ELR (cell line): ENCODE results near the gene CDH23.

Experiments
- DNase-seq: peaks from one replicate; pipeline ENCODE4 v3.0.0-alpha.2; 2015; ENCODE audit warnings: low read depth

CDH23 gene

DNA sequence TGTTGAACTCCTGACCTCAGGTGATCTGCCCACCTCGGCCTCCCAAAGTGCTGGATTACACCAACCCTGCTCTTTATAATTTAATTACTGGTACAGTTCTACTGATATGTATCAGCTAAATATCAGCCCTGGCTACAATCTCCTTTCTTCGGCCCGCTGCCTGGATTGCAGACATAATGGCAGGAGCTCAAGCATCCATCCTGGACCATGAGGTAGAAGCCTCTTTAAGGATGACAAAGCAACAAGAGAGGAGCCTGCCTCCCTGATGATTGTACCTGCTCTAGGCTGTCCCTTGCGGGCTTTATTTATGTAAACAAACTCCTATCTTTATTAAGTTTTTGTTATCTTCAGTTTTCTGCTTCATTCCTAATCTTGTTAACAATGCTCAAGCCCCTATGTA is 459.9 kb downstream of the CDH23 start:
- DNase-seq: no peak

DNA sequence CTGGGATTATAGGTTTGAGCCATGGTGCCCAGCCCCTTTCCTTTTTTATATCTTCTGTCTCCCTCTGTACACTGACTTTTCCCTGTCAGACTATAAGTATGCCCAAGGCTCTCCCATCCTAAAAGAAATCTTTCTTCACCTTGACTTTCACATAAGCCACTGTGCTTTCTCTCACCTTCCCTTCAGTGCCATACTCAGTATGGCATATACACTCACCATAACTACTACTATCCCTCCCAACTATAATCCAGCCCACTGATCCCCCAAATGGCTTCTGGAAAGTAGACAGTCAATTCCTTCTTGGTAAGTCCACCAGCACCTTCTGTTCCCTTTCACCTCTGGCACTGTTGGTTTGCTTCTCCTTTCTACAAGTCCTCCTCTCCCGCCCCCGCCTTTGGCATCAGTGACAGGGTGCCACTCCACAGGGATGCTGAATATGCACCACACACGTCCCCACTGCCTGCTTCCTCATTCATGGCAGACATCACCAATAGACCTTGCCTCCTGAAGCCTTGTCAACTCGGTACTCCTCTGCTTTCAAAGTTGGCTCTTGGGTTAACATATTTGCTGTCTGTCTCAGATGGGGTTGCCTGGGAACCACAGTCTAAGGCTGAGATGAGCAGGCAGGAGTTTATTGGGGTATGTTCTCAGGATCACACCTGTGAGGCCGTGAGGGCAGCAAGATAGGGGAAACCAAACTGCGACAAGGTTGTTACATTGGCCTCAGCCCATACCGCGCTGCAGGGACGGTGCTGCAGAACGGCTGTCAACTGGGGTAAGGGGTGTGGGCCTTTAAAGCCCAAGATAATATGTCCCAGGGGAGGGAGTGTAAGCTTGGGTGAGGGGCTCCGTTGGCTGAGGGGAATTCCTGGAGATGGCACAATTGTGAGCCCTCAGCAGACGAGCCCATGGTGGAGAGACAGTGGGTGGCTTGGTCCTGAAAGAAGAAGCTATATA is 461.5 kb downstream of the CDH23 start:
- no peak for DNase-seq

DNA sequence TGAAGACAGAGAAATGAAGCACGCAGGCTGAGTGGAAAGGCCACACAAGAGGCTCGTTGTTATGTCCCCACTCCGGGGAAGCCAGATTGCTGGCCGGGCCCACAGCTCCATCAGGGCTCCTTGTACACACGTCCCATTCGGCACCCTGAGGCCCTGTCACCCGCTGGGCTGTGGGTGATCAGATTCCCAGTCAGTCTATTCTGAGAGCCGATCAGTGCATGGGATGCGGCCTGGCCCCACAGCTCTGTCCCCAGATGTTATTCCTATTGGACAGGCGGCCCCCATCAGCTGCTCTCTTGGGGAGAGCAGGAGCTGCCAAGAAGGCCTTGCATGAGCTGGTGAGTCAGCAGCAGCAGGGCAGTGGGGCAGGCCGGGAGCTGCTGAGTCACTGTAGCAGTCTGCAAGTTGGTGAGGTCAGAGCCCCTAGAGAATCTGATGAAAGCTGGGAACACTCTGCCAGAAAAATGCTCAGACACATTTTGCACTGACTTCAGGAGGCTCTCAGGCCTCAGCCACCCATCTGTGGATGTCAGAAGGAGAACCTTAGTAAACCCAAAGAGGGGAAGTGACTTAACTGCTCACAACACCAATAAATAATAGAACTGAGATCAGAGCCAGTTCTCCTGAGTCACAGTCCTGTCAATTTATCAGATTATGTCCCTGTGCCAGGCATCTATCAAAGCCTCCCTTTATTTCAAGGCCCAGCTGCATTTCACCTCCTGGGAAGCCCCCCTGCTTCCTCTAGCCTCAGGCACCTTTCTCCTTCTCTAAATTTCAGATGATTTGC is 463.7 kb downstream of the CDH23 start:
- DNase-seq: peak; percentile 99

DNA sequence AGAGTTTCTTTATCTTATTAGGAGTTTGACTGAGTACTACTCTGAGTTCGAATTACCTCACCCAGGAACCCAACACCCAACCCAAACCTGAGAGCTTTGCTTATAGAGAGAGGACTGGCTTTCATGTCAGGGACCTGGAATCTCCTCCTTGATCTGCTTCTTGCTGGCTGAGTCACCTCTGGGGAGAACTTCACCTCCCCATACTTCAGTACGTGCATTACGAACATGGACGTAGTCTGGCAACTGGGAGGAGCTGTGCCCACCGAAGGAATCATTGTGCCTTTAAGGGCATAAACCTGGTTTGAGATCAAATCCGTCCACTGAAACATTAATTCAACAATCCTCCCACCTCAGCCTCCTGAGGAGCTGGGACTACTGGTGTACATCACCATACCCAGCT is 466.5 kb downstream of the CDH23 start:
- peak; percentile 54 for DNase-seq

DNA sequence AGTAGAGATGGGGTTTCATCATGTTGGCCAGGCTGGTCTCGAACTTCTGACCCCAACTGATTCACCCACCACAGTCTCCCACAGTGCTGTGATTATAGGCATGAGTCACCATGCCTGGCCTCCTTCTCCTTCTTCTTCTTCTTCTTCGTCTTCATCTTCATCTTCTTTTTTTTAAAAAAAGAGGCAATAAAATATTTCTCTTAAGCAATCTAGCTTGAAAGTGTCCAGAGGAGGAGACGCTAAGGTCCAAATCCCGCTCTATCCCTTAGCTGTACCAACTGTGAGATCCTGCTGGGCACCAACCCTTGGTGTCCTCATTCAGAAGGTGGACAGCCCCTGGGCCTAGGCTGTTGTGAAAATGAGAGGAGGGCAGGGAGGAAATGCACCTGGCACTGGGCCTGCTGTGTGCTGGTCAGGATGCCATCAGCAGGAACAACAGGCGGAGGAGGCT is 468.2 kb downstream of the CDH23 start:
- peak; percentile 75 for DNase-seq
